Endothelial cell (in vitro differentiated cells): ENCODE results near the gene TTC9B. TPM values are rescaled to one million over a fixed set of nuclear protein-coding genes. Genes with fewer than 3 reads are reported as not detected.

Experiments
- DNase-seq: peaks from one replicate; pipeline ENCODE4 v3.0.0; 2021; ENCODE audit warnings: low spot score
- H3K27ac Mint-ChIP-seq: one replicate; pipeline ENCODE4 v1.8.0; 2021; ENCODE audit warnings: mixed read lengths, inconsistent platforms; ENCODE audit not compliant: unreplicated experiment
- H3K27me3 Mint-ChIP-seq: one replicate; pipeline ENCODE4 v1.8.0; 2021; ENCODE audit warnings: mild to moderate bottlenecking, moderate library complexity, mixed read lengths, inconsistent platforms; ENCODE audit not compliant: unreplicated experiment
- H3K36me3 Mint-ChIP-seq: one replicate; pipeline ENCODE4 v1.8.0; 2021; ENCODE audit warnings: mild to moderate bottlenecking, low read depth, mixed read lengths, inconsistent platforms; ENCODE audit not compliant: unreplicated experiment
- H3K4me1 Mint-ChIP-seq: one replicate; pipeline ENCODE4 v1.8.0; 2021; ENCODE audit warnings: mild to moderate bottlenecking, mixed read lengths, inconsistent platforms; ENCODE audit not compliant: unreplicated experiment
- H3K4me3 Mint-ChIP-seq: one replicate; pipeline ENCODE4 v1.8.0; 2021; ENCODE audit warnings: mild to moderate bottlenecking, mixed read lengths, inconsistent platforms; ENCODE audit not compliant: unreplicated experiment
- H3K9me3 Mint-ChIP-seq: one replicate; pipeline ENCODE4 v1.8.0; 2021; ENCODE audit warnings: mixed read lengths, inconsistent platforms; ENCODE audit not compliant: unreplicated experiment
- CTCF ChIP-seq: fragments of 200-600 bp; sonication (generic); IDR thresholded peaks from one replicate; pipeline ENCODE4 v1.5.0; 2021; ENCODE audit warnings: antibody characterized with exemption; ENCODE audit not compliant: unreplicated experiment
- total RNA-seq: library from RNA; stranded (reverse); fragmentation: NEBNext Ultra II Directional; extraction: Animal tissue kit (Norgen Biotek cat#: 25700); gene quantifications from one replicate; pipeline ENCODE4 v1.2.1, GENCODE V29; 2021; ENCODE audit not compliant: unreplicated experiment

The TTC9B gene
- total RNA-seq, 1 donor from 2014 or later, result 1.1 TPM

DNA sequence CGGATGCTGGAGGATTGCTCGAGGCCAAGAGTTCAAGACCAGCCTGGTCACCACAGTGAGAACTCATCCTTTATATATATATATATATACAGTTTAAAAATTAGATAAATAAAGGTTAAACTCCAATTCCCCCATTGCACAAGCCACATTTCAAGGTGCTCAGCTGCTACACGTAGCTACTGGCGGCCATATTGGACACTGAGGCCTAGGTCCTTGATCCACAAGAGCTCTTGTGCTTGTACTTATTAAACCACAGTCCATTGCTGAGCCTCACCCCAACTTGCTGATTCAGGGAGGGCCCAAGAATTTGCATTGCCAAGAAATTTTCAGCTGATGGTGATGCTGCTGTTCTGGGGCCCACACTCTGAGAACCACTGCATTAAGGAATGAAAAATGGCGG is 9.6 kb downstream of the TTC9B start:
- no peak for TF ChIP-seq CTCF
- Mint-ChIP-seq H3K9me3 (no peaks in the 10 kb centered on the region), H3K4me3 (no peak overlapping the region), H3K4me1 (peaks cover 7% of the 10 kb centered on the region), H3K36me3 (peaks cover 12% of the 10 kb centered on the region), H3K27ac (no peak overlapping the region), H3K27me3 (peaks cover 5% of the 10 kb centered on the region)
- no peak for DNase-seq

DNA sequence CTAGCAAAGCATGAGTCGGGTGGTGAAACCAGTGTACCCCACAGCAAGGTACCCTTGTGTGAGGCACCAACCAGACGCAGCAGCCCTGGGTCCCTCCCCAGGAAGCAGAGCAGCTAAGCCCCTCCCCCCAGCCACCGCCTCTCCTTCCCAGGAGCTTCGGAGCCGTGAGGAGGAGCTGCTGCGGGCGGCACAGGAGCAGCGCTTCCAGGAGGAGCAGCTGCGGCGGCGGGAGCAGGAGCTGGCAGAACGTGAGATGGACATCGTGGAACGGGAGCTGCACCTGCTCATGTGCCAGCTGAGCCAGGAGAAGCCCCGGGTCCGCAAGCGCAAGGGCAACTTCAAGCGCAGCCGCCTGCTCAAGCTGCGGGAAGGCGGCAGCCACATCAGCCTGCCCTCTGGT is 12.4 kb downstream of the TTC9B start:
- Mint-ChIP-seq H3K9me3 (no peaks in the 10 kb centered on the region), H3K4me1 (peaks cover 7% of the 10 kb centered on the region), H3K27ac (no peak overlapping the region), H3K4me3 (no peak overlapping the region), H3K27me3 (no peaks in the 10 kb centered on the region), H3K36me3 (peaks cover 10% of the 10 kb centered on the region)
- TF ChIP-seq CTCF, result no peak
- no peak for DNase-seq

GRCh38 chr19:40204381-40204780 is 13.8 kb downstream of the TTC9B start:
- Mint-ChIP-seq H3K27ac (no peak overlapping the region), H3K4me1 (peaks cover 7% of the 10 kb centered on the region), H3K4me3 (no peak overlapping the region), H3K27me3 (no peaks in the 10 kb centered on the region), H3K36me3 (peaks cover 9% of the 10 kb centered on the region), H3K9me3 (no peaks in the 10 kb centered on the region)
- no peak for TF ChIP-seq CTCF
- DNase-seq, result no peak

DNA sequence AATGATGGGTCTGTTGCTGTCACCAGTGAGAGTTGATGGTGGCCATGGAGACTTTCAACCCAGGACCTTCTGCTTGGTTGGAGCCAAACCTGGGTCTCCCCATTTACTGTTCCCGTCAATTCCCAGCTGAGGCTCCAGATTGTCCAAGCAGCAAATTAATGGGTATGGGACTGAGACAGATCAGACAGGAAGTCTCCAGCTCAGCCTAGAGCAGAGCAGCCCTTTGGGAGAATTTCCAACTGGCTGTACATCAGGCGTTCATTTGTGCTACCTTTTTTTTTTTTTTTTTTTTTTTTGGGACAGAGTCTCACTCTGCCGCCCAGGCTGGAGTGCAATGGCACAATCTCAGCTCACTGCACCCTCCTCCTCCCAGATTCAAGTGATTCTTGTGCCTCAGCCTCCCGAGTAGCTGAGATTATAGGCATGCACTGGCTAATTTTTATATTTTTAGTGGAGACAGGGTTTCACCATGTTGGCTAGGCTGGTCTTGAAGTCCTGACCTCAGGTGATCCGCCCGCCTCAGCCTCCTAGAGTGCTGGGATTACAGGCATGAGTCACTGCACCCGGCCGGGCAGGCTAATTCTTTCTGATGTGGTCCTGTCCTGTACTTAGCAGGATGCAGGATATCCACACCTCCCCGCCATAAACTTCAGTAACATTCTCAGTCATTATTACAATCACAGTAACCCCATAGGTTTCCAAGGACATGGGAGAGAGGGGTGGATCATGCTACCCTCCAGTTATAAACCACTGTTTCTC is 17.7 kb downstream of the TTC9B start:
- Mint-ChIP-seq H3K27me3 (no peaks in the 10 kb centered on the region), H3K4me1 (no peaks in the 10 kb centered on the region), H3K27ac (no peak overlapping the region), H3K9me3 (no peaks in the 10 kb centered on the region), H3K4me3 (no peak overlapping the region), H3K36me3 (peaks cover 13% of the 10 kb centered on the region)
- no peak for DNase-seq
- TF ChIP-seq CTCF, result no peak

- Mint-ChIP-seq H3K9me3 (no peaks in the 10 kb centered on the region), H3K27ac (no peak overlapping the region), H3K27me3 (peaks cover 2% of the 10 kb centered on the region), H3K36me3 (peaks cover 8% of the 10 kb centered on the region), H3K4me1 (no peaks in the 10 kb centered on the region), H3K4me3 (no peak overlapping the region)
- no peak for TF ChIP-seq CTCF
- no peak for DNase-seq
Observed at GRCh38 chr19:40198272-40198990, 19.8 kb downstream of the TTC9B start.
